ENCODE results near the gene TBC1D2B. TPM values are rescaled to one million over a fixed set of nuclear protein-coding genes. Genes with fewer than 3 reads are reported as not detected.

The TBC1D2B gene
- total and polyA plus RNA-seq, 2 donors from 2014 or later: 8.5 to 41.6 TPM

DNA sequence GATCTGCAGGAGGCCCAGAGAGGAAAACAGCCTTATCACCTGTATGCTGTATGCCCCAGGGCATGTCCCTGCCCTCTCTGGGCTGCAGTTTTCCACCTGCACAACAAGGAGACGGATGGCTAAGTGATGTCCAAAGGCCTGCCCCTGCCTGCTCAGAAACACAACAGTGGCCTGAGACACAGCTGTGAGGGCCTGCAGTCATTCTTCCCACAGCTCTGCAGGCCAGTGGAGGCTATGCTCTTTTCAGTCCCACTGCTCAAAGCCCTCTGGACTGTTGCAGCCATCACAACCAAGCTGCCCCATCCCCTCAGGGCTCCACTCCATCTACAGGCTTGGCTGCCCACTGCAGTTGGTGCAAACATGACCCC, 5.2 kb upstream of the TBC1D2B start:
- Histone ChIP-seq H3K9me3 (ENCODE audit: control insufficient read depth in 2 of 3, insufficient read depth in 1 of 3, low read length in 3 of 3) (no peaks in the 10 kb centered on the region), H3K36me3 (ENCODE audit: control insufficient read depth in 2 of 3, insufficient read depth in 3 of 3, low read length in 3 of 3) (no peaks in the 10 kb centered on the region), H3K4me1 (ENCODE audit: control insufficient read depth in 2 of 3, insufficient read depth in 2 of 3, low read depth in 1 of 3, low read length in 3 of 3) (peaks cover 0 to 8% (median 7%) of the 10 kb centered on the region in 3 donors), H3K27me3 (ENCODE audit: control insufficient read depth, insufficient read depth, low read length) (no peaks in the 10 kb centered on the region), H3K9ac (ENCODE audit: low read length in 3 of 3) (no peak overlapping the region), H3K27ac (ENCODE audit: low read depth in 2 of 2, low read length in 2 of 2) (no peak overlapping the region), H3K4me3 (ENCODE audit: low read length in 3 of 3) (no peak overlapping the region)
- DNase-seq: no peak
- intact Hi-C loops (cut with DNase I): no loop called here
- no peak for FAIRE-seq
- TF ChIP-seq, protein P1, sequence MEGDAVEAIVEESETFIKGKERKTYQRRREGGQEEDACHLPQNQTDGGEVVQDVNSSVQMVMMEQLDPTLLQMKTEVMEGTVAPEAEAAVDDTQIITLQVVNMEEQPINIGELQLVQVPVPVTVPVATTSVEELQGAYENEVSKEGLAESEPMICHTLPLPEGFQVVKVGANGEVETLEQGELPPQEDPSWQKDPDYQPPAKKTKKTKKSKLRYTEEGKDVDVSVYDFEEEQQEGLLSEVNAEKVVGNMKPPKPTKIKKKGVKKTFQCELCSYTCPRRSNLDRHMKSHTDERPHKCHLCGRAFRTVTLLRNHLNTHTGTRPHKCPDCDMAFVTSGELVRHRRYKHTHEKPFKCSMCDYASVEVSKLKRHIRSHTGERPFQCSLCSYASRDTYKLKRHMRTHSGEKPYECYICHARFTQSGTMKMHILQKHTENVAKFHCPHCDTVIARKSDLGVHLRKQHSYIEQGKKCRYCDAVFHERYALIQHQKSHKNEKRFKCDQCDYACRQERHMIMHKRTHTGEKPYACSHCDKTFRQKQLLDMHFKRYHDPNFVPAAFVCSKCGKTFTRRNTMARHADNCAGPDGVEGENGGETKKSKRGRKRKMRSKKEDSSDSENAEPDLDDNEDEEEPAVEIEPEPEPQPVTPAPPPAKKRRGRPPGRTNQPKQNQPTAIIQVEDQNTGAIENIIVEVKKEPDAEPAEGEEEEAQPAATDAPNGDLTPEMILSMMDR (IDR thresholded peaks at IDR 0.05; ENCODE audit: borderline replicate concordance, extremely low read depth, insufficient read depth): no peak

DNA sequence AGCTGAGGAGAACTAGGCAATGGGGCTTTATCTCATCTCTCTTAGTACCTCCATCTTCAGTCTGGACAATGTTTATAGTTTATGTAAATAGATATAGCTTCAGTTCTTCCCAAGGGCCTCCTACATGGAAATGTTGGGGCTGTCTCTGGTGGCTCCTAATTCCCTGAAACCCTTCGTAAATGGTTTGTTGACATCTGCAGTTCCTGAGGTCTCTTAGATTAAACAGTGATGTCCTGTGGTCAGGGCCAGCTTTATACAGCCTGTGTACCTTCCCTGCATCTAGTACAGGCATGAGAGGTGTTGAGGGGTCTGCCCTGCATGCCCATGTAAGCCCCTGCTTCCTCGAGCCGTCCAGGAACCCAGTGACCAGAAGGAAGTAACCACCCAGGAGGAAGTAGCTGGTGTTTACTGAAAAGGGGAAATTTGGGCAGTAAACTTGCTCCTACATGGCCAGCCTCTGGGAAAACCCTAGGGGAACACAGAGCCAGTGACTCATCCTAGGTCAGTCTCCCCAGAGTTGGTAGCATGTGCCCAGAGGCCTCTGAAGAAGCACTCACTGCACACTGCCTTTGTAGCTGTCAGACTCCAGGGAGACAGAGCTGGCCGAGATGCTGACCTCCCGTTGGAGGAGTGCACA, 4.7 kb upstream of the TBC1D2B start:
- Histone ChIP-seq H3K9me3 (ENCODE audit: control insufficient read depth in 2 of 3, insufficient read depth in 1 of 3, low read length in 3 of 3) (no peaks in the 10 kb centered on the region), H3K27ac (ENCODE audit: low read depth in 2 of 2, low read length in 2 of 2) (no peak overlapping the region), H3K9ac (ENCODE audit: low read length in 3 of 3) (no peak overlapping the region), H3K4me1 (ENCODE audit: control insufficient read depth in 2 of 3, insufficient read depth in 2 of 3, low read depth in 1 of 3, low read length in 3 of 3) (peaks cover 0 to 8% (median 7%) of the 10 kb centered on the region in 3 donors), H3K4me3 (ENCODE audit: low read length in 3 of 3) (no peak overlapping the region), H3K36me3 (ENCODE audit: control insufficient read depth in 2 of 3, insufficient read depth in 3 of 3, low read length in 3 of 3) (no peaks in the 10 kb centered on the region), H3K27me3 (ENCODE audit: control insufficient read depth, insufficient read depth, low read length) (no peaks in the 10 kb centered on the region)
- intact Hi-C loops (cut with DNase I): no loop called here
- no peak for FAIRE-seq
- TF ChIP-seq, protein P1 (IDR thresholded peaks at IDR 0.05; ENCODE audit: borderline replicate concordance, extremely low read depth, insufficient read depth): no peak
- DNase-seq: no peak

DNA sequence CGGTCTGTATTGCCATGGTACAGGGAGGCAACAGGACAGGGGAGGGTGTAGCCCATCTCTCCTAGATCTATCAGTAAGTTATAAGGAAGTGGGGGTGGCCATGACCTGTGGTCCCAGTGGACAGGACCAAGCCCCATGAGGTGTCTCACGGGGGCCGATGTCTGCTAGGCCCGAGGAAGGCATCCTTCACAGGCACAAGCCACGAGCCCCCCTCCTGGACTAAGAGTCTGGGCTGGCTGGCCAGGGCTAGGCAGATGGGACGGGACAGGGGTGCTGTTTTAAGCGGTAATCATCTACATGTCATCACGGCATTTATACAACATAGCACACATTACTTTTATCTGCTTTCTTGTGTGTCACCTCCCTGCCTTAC, 2.6 kb upstream of the TBC1D2B start:
- intact Hi-C loops (cut with DNase I): no loop called here

More for the DNA sequence above, 2.6 kb upstream of the TBC1D2B start:
- TF ChIP-seq, protein P1 (IDR thresholded peaks at IDR 0.05; ENCODE audit: borderline replicate concordance, extremely low read depth, insufficient read depth): no peak
- Histone ChIP-seq H3K27ac (ENCODE audit: low read depth in 2 of 2, low read length in 2 of 2) (no peak overlapping the region), H3K9ac (ENCODE audit: low read length in 3 of 3) (no peak overlapping the region), H3K36me3 (ENCODE audit: control insufficient read depth in 2 of 3, insufficient read depth in 3 of 3, low read length in 3 of 3) (no peaks in the 10 kb centered on the region), H3K4me1 (ENCODE audit: control insufficient read depth in 2 of 3, insufficient read depth in 2 of 3, low read depth in 1 of 3, low read length in 3 of 3) (peaks cover 0 to 20% (median 12%) of the 10 kb centered on the region in 3 donors), H3K9me3 (ENCODE audit: control insufficient read depth in 2 of 3, insufficient read depth in 1 of 3, low read length in 3 of 3) (no peaks in the 10 kb centered on the region), H3K4me3 (ENCODE audit: low read length in 3 of 3) (no peak overlapping the region), H3K27me3 (ENCODE audit: control insufficient read depth, insufficient read depth, low read length) (no peaks in the 10 kb centered on the region)
- no peak for FAIRE-seq
- no peak for DNase-seq
